K562 (cell line): ENCODE measurements around the gene SYNJ2. TPM values are rescaled to one million over a fixed set of nuclear protein-coding genes. Genes with fewer than 3 reads are reported as not detected.

Experiments used
- ARID2 ChIP-seq: fragments of 450-650 bp; IDR thresholded peaks from 2 replicates; pipeline ENCODE4 v1.6.1; 2017; ENCODE audit warnings: antibody characterized with exemption, mild to moderate bottlenecking
- HDAC1 ChIP-seq, 2 experiments: fragments of 450-650 bp; IDR thresholded peaks; 2 replicates each; pipeline ENCODE4 v1.6.1; 2016 to 2017; ENCODE audit warnings: inconsistent platforms in 1 of 2, mild to moderate bottlenecking in 1 of 2, moderate library complexity in 1 of 2
- HDAC2 ChIP-seq: fragments of 450-650 bp; IDR thresholded peaks from 2 replicates; pipeline ENCODE4 v1.6.1; 2016; ENCODE audit warnings: mild to moderate bottlenecking
- HMG20B ChIP-seq: fragments of 250-450 bp; sonication (Bioruptor Pico); IDR thresholded peaks from 2 replicates; pipeline ENCODE4 v1.5.0; 2021; ENCODE audit warnings: mild to moderate bottlenecking
- IRF2 ChIP-seq: sonication (generic); formaldehyde crosslinking; IDR thresholded peaks from 2 replicates; pipeline ENCODE4 v1.8.1; 2022; ENCODE audit warnings: mild to moderate bottlenecking, missing genetic modification reagents
- KDM1A ChIP-seq, 2 experiments: fragments of 450-650 bp; IDR thresholded peaks; 2 replicates each; pipeline ENCODE4 v1.6.1; 2016; ENCODE audit warnings: mild to moderate bottlenecking in 2 of 2
- L3MBTL2 ChIP-seq: fragments of 450-650 bp; IDR thresholded peaks from 2 replicates; pipeline ENCODE4 v1.6.1; 2016; ENCODE audit warnings: mild to moderate bottlenecking, moderate library complexity
- MCM7 ChIP-seq, 2 experiments: fragments of 450-650 bp; IDR thresholded peaks; 2 replicates each; pipeline ENCODE4 v1.6.1; 2016 to 2018
- RB1 ChIP-seq: fragments of 450-650 bp; IDR thresholded peaks from 2 replicates; pipeline ENCODE4 v1.6.1; 2017; ENCODE audit warnings: low read depth, mild to moderate bottlenecking
- RBM25 ChIP-seq: fragments of 200-400 bp; formaldehyde crosslinking; IDR thresholded peaks from 2 replicates; pipeline ENCODE4 v1.6.1; 2018; ENCODE audit warnings: low read length, low read depth, moderate library complexity; ENCODE audit not compliant: severe bottlenecking
- SMC3 ChIP-seq: conservative IDR thresholded peaks from 2 replicates; pipeline ENCODE4 v1.6.1; 2011; ENCODE audit warnings: low read depth, low read length, improper control_type of control experiment; ENCODE audit not compliant: insufficient read depth
- SOX6 ChIP-seq: fragments of 450-650 bp; IDR thresholded peaks from 2 replicates; pipeline ENCODE4 v1.6.1; 2014; ENCODE audit warnings: mild to moderate bottlenecking
- TEAD2 ChIP-seq: fragments of 450-650 bp; IDR thresholded peaks from 2 replicates; pipeline ENCODE4 v1.6.1; 2016; ENCODE audit warnings: missing genetic modification characterization, control low read depth, missing compliant biosample characterization
- ZNF282 ChIP-seq: sonication (generic); formaldehyde crosslinking; IDR thresholded peaks from 2 replicates; pipeline ENCODE4 v1.8.1; 2023; ENCODE audit warnings: missing genetic modification reagents
- ZNF583 ChIP-seq: fragments of 250-450 bp; sonication (Bioruptor Pico); IDR thresholded peaks from 2 replicates; pipeline ENCODE4 v1.4.0; 2020
- ZNF717 ChIP-seq: fragments of 250-450 bp; sonication (Bioruptor Pico); IDR thresholded peaks from 2 replicates; pipeline ENCODE4 v1.5.0; 2021
- ZNF79 ChIP-seq: fragments of 250-450 bp; sonication (Bioruptor Pico); IDR thresholded peaks from 2 replicates; pipeline ENCODE4 v1.4.0; 2020; ENCODE audit warnings: low read depth, mild to moderate bottlenecking, moderate library complexity
- polyA plus RNA-seq, 8 experiments: library from polyadenylated mRNA; depleted of rRNA in 4 of 8; stranded (reverse) in 5 of 8; unstranded in 3 of 8; fragments of >200 nt; fragmentation: Nextera tagmentation in 2 of 8; fragmentation: Illumina TruSeq in 1 of 8; extraction: Ambion mirVana in 2 of 8; extraction: Trizol in 1 of 8; gene quantifications; 2 replicates each; pipeline versions ENCODE4 v1.2.1 to v1.2.3, GENCODE V29; 2011 to 2014; ENCODE audit warnings: inconsistent platforms in 1 of 8, missing spikeins in 1 of 8
- total RNA-seq, 7 experiments: library from RNA; depleted of rRNA in 6 of 7; stranded (reverse); fragments of >200 nt in 6 of 7; fragmentation: Illumina TruSeq in 2 of 7; extraction: Trizol in 2 of 7; gene quantifications; 2 replicates each; pipeline versions ENCODE4 v1.2.1 to v1.2.3, GENCODE V29; 2011 to 2021; ENCODE audit warnings: low replicate concordance in 1 of 7
- TF ChIP-seq, protein P1 (sequence below), 2 experiments: fragments of 150-350 bp in 1 of 2; IDR thresholded peaks; 2 replicates each; pipeline ENCODE4 v1.6.1; 2012 to 2016; ENCODE audit warnings: low read depth in 2 of 2, low read length in 2 of 2, mild to moderate bottlenecking in 1 of 2, moderate library complexity in 1 of 2
- TF ChIP-seq, protein P2 (sequence below), 2 experiments: fragments of 450-650 bp; formaldehyde crosslinking in 1 of 2; IDR thresholded peaks; 2 replicates each; pipeline versions ENCODE4 v1.4.0 to v1.6.1; 2014 to 2020; ENCODE audit warnings: mild to moderate bottlenecking in 2 of 2, borderline replicate concordance in 1 of 2, low read depth in 1 of 2

Gene SYNJ2
- total and polyA plus RNA-seq, 9 of the 15 experiments (the other 6 are each of a cell fraction or from before 2014, with no cell fraction given) = 3.0 to 27.7 (median 17.8) TPM

DNA sequence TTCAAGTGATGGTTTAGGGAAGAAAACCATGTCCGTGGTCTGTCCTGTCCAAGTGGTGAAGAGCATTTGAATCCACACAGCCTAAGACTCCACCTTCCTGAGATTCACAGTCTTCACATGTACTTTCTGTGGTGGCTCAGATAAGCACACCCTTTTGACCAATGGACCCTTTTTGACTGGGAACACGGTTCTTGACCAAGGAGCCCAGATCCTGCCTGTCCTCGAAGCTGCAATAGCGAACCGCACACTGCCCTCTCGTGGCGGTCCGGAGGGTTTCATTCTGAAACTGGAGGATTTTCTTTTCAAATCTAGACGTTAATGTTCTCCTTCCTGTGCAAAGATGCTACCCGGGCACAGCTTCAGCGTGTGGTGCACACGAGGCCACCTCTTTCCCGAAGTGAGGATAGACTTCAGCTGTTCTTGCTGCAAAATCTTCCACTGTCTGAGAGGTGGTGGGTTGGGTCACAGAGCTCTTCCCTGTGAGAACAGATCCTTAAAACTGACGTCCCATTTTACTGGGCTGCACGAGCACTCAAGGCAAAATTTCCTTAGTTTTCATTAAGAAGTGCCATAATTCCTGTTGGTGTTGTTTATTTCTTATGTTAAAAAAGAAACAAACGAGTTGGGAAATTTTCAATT, 90.5 kb downstream of the SYNJ2 start (continued):
- TF ChIP-seq ARID2 (peak; percentile 62), MCM7 (IDR thresholded peaks at IDR 0.05) (no peak), ZNF79 (CRISPR knock-in tag) (no peak), SOX6 (0 out of 2 replicates have a peak, but pooled peaks have one; percentile 16), KDM1A (IDR thresholded peaks at IDR 0.05) (0 out of 4 replicates have a peak, but pooled peaks of 1 of the 2 experiments have one; percentile 4), ZNF282 (no peak), HDAC1 (IDR thresholded peaks at IDR 0.05) (0 out of 4 replicates have a peak, but pooled peaks of 1 of the 2 experiments have one; percentile 1), ZNF717 (CRISPR knock-in tag) (no peak), L3MBTL2 (peak; percentile 46; the same call in 1 of the 2 replicates), HMG20B (CRISPR knock-in tag) (no peak), SMC3 (peak; percentile 90), ZNF583 (CRISPR knock-in tag) (no peak), TEAD2 (tag) (no peak), RB1 (peak; percentile 76; the same call in 1 of the 2 replicates), IRF2 (CRISPR knock-in tag) (no peak), RBM25 (no peak), HDAC2 (no peak)
- TF ChIP-seq, protein P1, sequence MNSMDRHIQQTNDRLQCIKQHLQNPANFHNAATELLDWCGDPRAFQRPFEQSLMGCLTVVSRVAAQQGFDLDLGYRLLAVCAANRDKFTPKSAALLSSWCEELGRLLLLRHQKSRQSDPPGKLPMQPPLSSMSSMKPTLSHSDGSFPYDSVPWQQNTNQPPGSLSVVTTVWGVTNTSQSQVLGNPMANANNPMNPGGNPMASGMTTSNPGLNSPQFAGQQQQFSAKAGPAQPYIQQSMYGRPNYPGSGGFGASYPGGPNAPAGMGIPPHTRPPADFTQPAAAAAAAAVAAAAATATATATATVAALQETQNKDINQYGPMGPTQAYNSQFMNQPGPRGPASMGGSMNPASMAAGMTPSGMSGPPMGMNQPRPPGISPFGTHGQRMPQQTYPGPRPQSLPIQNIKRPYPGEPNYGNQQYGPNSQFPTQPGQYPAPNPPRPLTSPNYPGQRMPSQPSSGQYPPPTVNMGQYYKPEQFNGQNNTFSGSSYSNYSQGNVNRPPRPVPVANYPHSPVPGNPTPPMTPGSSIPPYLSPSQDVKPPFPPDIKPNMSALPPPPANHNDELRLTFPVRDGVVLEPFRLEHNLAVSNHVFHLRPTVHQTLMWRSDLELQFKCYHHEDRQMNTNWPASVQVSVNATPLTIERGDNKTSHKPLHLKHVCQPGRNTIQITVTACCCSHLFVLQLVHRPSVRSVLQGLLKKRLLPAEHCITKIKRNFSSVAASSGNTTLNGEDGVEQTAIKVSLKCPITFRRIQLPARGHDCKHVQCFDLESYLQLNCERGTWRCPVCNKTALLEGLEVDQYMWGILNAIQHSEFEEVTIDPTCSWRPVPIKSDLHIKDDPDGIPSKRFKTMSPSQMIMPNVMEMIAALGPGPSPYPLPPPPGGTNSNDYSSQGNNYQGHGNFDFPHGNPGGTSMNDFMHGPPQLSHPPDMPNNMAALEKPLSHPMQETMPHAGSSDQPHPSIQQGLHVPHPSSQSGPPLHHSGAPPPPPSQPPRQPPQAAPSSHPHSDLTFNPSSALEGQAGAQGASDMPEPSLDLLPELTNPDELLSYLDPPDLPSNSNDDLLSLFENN (IDR thresholded peaks at IDR 0.05; ENCODE audit: low read depth in 2 of 2, low read length in 2 of 2) = 0 out of 4 replicates have a peak, but pooled peaks of 1 of the 2 experiments have one; percentile 47
- TF ChIP-seq, protein P2, sequence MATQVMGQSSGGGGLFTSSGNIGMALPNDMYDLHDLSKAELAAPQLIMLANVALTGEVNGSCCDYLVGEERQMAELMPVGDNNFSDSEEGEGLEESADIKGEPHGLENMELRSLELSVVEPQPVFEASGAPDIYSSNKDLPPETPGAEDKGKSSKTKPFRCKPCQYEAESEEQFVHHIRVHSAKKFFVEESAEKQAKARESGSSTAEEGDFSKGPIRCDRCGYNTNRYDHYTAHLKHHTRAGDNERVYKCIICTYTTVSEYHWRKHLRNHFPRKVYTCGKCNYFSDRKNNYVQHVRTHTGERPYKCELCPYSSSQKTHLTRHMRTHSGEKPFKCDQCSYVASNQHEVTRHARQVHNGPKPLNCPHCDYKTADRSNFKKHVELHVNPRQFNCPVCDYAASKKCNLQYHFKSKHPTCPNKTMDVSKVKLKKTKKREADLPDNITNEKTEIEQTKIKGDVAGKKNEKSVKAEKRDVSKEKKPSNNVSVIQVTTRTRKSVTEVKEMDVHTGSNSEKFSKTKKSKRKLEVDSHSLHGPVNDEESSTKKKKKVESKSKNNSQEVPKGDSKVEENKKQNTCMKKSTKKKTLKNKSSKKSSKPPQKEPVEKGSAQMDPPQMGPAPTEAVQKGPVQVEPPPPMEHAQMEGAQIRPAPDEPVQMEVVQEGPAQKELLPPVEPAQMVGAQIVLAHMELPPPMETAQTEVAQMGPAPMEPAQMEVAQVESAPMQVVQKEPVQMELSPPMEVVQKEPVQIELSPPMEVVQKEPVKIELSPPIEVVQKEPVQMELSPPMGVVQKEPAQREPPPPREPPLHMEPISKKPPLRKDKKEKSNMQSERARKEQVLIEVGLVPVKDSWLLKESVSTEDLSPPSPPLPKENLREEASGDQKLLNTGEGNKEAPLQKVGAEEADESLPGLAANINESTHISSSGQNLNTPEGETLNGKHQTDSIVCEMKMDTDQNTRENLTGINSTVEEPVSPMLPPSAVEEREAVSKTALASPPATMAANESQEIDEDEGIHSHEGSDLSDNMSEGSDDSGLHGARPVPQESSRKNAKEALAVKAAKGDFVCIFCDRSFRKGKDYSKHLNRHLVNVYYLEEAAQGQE (IDR thresholded peaks at IDR 0.05; ENCODE audit: borderline replicate concordance) = peak; percentile 92
- TF ChIP-seq, protein P2 (CRISPR knock-in tag; IDR thresholded peaks at IDR 0.05; ENCODE audit: low read depth) = no peak
